Activated naive CD4-positive, alpha-beta T cell treated with anti-CD3 and anti-CD28 coated beads, Interleukin-2, amount 10 ng/mL, durations not matched to agents 7 days and 5 days (primary cell): Measurements from ENCODE around the gene CENPX.

Experiments
- CTCF ChIA-PET: fragments of 350-600 bp; sonication (Branson Sonifier 250); formaldehyde crosslinking; loops from one replicate; lab custom pipeline; 2021; ENCODE audit warnings: antibody characterized with exemption; lab: Charles Lee
- DNase-seq: peaks from one replicate; pipeline ENCODE4 v3.0.0-alpha.2; 2020
- H3K27ac Mint-ChIP-seq: one replicate; pipeline ENCODE4 v1.8.0; 2021; ENCODE audit warnings: mild to moderate bottlenecking, moderate library complexity, mixed read lengths
- H3K27me3 Mint-ChIP-seq: one replicate; pipeline ENCODE4 v1.8.0; 2021; ENCODE audit warnings: mild to moderate bottlenecking, mixed read lengths
- H3K36me3 Mint-ChIP-seq: one replicate; pipeline ENCODE4 v1.8.0; 2021; ENCODE audit warnings: mixed read lengths
- H3K4me1 Mint-ChIP-seq: one replicate; pipeline ENCODE4 v1.8.0; 2021; ENCODE audit warnings: mixed read lengths
- H3K4me3 Mint-ChIP-seq: one replicate; pipeline ENCODE4 v1.8.0; 2021; ENCODE audit warnings: mild to moderate bottlenecking, moderate library complexity, mixed read lengths
- H3K9me3 Mint-ChIP-seq: one replicate; pipeline ENCODE4 v1.8.0; 2021; ENCODE audit warnings: mixed read lengths

CENPX gene

DNA sequence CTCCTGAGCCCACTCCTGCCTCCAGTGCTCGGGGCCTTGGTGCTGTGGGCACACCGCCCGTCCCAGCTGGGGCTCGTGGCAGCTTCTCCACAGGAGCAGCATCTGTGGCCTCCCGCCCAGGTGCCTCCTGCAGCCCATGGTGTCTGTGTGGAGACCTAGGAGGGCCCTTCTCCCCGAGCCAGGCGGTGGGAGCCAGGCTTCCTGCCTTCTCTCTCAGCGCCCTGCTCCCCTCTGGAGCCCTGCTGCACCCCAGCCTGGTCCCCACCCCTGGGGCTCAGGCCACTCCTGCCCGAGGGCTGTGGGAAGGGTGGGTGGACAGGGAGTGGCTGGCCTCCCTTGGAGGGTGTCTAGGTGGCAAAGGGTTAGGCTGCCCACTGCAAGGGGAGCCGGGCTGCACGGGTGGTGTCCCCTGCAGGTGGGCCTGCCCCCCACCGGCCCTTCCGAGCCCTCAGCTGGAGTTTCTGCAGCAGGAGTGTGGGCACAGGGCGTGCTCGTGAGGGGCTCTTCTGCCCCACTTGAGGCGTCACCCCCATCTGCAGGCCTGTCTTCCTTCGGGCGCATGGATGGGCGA, 11.0 kb downstream of the CENPX start:
- CTCF ChIA-PET, result no interaction called here
- no peak for DNase-seq
- Mint-ChIP-seq H3K4me3 (no peak overlapping the region), H3K4me1 (no peaks in the 10 kb centered on the region), H3K27ac (no peak overlapping the region), H3K27me3 (no peaks in the 10 kb centered on the region), H3K9me3 (no peaks in the 10 kb centered on the region), H3K36me3 (no peaks in the 10 kb centered on the region)

DNA sequence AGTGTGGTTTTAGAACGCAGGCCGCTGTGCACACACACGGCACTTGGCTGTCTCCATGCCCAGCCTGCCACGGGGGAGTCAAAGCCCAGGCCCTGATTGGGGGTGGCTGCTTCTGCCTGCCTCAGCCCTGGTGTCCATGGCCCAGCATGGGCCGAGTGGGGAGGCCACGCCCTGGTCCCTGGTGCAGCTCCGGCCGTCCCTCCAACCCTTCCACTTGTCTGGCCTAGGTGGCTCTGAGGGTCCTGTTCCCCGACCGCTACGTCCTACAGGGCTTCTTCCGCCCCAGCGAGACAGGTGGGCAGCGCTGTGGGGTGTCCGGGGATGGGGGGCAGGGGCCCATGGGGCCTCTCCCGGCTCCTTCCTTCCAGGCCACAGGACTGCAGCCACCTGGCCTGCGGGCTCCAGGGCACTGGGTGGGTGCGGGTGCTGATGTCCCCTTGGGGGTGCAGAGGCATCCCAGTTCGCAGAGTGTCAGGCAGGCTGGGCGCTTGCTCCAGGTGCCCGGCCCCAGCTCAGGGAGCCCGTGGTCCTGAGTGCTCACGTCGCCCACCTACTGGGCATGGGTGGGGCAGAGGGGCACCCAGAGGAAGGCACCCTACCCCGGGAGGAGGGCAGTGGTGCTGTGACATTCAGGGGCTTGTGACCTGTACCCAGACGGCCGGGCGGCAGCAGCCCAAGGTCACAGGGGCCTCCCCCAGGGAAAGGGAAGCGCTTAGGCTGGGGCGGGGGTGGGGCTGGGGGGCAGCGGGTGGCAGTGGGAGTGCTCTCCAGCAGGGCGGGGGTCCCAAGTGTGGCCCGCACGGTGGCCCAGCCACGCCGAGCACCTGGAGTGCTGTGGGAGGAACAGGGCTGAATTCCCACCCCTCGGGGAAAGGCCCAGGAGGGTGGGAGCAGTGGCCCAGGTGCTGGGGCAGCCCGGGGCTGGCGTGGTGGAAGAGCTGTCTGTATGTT, 11.8 kb downstream of the CENPX start:
- no peak overlapping the region for H3K4me3 Mint-ChIP-seq
- H3K27ac Mint-ChIP-seq, result no peak overlapping the region
- CTCF ChIA-PET, result no interaction called here
- no peak for DNase-seq
- H3K27me3 Mint-ChIP-seq, result no peaks in the 10 kb centered on the region
- H3K4me1 Mint-ChIP-seq, result no peaks in the 10 kb centered on the region
- no peaks in the 10 kb centered on the region for H3K36me3 Mint-ChIP-seq
- no peaks in the 10 kb centered on the region for H3K9me3 Mint-ChIP-seq

DNA sequence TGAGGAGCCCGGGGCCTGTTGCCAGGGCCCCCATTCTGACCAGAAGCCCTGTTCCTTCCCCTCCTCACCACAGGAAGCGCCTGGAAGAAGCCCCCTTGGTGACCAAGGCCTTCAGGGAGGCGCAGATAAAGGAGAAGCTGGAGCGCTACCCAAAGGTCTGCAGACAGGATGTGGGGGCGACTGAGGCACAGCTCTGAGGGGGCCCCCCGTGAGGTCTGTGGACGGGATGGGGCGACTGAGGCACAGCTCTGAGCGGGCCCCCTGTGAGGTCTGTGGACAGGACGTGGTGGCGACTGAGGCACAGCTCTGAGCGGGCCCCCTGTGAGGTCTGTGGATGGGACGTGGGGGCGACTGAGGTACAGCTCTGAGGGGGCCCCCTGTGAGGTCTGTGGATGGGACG, 13.3 kb downstream of the CENPX start:
- DNase-seq, result no peak
- no peaks in the 10 kb centered on the region for H3K4me1 Mint-ChIP-seq
- no peaks in the 10 kb centered on the region for H3K27me3 Mint-ChIP-seq
- no peak overlapping the region for H3K27ac Mint-ChIP-seq
- CTCF ChIA-PET, result interaction anchor here (0.6 kb wide), 1 partner anchor 9 kb away, joined by 3 read pairs; no protein-coding TSS in a partner anchor
- no peaks in the 10 kb centered on the region for H3K9me3 Mint-ChIP-seq
- no peak overlapping the region for H3K4me3 Mint-ChIP-seq
- no peaks in the 10 kb centered on the region for H3K36me3 Mint-ChIP-seq

DNA sequence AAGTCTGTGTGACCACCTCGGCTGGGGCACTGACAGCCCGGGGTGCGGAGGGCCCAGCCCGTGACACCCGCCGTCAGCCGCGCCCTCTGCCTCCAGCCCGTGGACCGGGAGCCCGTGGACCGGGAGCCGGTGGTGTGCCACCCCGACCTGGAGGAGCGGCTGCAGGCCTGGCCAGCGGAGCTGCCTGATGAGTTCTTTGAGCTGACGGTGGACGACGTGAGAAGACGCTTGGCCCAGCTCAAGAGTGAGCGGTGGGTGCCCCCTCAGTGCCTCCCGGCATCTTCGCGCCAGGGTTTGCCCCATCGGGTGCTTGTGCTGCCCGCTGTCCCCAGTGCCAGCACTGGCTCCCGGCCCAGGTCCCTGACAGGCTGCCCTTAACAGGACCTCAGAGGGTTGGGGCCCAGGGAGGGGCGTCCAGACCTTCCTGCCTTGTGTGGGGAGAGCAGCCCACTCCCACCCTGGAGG, 13.7 kb downstream of the CENPX start:
- no peaks in the 10 kb centered on the region for H3K36me3 Mint-ChIP-seq
- H3K4me3 Mint-ChIP-seq, result no peak overlapping the region
- CTCF ChIA-PET, result interaction anchor here (0.8 kb wide), 1 partner anchor 11 kb away, joined by 3 read pairs; no protein-coding TSS in a partner anchor
- no peaks in the 10 kb centered on the region for H3K9me3 Mint-ChIP-seq
- DNase-seq, result no peak
- no peaks in the 10 kb centered on the region for H3K4me1 Mint-ChIP-seq
- H3K27ac Mint-ChIP-seq, result no peak overlapping the region
- H3K27me3 Mint-ChIP-seq, result no peaks in the 10 kb centered on the region

DNA sequence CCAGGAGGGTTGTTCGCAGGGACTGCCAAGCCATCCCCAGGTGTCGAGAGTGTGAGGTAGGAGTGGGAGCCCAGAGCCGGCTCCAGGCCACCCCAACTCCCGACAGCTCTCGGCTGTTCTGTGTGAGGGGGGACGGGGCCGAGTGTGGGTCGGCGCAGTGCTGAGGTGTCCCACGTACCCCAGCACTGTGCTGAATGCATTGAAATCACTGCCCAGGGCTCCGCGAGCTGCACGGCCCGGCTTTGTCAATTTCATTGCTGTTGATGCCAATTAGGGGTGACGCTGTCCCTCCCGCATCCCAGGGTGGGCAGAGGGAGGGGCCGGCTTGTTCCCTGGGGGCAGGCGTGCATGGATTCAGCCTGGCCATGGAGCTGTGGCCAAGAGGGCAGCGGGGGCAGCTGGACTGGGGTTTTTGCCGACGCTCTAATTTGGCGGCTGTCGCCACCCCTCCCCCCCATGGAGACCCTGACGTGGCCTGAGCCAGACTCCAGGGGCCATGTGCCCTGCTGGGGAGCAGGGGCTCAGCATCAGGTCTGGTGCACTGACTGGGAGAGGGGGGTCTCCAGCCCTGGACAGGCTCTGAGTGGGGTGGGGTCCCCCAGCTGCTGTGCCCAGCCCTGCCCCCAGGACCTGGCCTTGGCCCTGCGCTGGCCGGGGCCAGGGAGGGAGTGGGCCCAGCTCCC, 14.3 kb downstream of the CENPX start:
- Mint-ChIP-seq H3K36me3 (no peaks in the 10 kb centered on the region), H3K4me1 (no peaks in the 10 kb centered on the region), H3K9me3 (no peaks in the 10 kb centered on the region), H3K27me3 (no peaks in the 10 kb centered on the region), H3K27ac (no peak overlapping the region), H3K4me3 (no peak overlapping the region)
- DNase-seq, result no peak
- CTCF ChIA-PET, result interaction anchor here (0.8 kb wide), 1 partner anchor 11 kb away, joined by 3 read pairs; no protein-coding TSS in a partner anchor

DNA sequence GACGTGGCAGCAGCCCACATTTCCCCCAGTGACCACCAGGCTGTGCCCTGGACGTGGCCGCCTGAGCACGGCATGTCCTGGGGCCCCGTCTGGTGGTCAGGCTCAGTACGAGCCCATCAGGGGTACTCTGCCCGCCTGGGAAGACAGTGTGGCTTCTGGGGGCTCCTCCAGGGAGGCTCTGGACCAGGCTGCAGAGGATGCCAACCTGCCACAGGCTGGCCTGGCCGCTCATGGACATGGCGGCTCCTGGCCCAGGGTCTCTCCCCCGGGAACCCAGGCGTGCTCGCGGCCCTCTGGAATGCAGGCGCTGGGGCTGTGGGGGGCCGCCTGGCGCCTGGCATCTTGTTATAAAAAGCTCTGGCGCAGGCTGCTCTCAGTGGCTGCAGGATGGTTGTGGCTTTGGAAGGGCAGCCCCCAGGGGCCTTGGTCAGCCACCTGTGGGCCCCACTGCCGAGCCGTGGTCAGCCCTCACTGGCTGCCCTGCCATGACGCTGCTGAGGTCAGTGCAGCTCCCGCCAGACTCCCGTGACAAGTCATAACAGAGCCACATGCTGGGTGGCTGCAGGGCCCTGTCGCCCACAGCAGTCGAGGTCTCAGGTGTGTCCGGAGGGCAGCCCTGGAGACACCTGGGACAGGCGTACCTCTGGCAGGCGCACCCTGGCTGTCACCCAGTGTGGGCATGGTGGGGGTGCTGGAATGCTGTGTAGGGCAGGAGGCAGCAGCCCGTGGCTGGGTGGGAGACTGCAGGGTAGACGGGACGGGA, 15.0 kb downstream of the CENPX start:
- CTCF ChIA-PET, result interaction anchor here (0.8 kb wide), 1 partner anchor 12 kb away, joined by 3 read pairs; no protein-coding TSS in a partner anchor
- Mint-ChIP-seq H3K27ac (no peak overlapping the region), H3K4me1 (no peaks in the 10 kb centered on the region), H3K27me3 (no peaks in the 10 kb centered on the region), H3K9me3 (no peaks in the 10 kb centered on the region), H3K36me3 (no peaks in the 10 kb centered on the region), H3K4me3 (no peak overlapping the region)
- DNase-seq, result no peak

DNA sequence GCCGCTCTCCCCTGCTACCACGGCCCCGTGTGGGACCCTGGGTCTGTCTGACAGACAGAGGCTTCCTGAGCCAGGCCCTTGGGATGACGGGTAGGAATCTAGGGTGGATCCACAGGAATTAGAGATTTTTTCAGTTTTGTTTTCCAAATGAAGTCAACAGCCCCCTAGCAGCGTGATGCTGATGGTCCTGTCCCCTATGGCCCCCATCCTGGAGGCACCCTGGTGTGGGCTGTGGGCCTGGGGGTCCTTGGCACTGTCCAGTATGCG, 15.5 kb downstream of the CENPX start:
- Mint-ChIP-seq H3K27ac (no peak overlapping the region), H3K4me3 (no peak overlapping the region), H3K4me1 (no peaks in the 10 kb centered on the region), H3K9me3 (no peaks in the 10 kb centered on the region), H3K36me3 (no peaks in the 10 kb centered on the region), H3K27me3 (no peaks in the 10 kb centered on the region)
- CTCF ChIA-PET, result no interaction called here
- no peak for DNase-seq

DNA sequence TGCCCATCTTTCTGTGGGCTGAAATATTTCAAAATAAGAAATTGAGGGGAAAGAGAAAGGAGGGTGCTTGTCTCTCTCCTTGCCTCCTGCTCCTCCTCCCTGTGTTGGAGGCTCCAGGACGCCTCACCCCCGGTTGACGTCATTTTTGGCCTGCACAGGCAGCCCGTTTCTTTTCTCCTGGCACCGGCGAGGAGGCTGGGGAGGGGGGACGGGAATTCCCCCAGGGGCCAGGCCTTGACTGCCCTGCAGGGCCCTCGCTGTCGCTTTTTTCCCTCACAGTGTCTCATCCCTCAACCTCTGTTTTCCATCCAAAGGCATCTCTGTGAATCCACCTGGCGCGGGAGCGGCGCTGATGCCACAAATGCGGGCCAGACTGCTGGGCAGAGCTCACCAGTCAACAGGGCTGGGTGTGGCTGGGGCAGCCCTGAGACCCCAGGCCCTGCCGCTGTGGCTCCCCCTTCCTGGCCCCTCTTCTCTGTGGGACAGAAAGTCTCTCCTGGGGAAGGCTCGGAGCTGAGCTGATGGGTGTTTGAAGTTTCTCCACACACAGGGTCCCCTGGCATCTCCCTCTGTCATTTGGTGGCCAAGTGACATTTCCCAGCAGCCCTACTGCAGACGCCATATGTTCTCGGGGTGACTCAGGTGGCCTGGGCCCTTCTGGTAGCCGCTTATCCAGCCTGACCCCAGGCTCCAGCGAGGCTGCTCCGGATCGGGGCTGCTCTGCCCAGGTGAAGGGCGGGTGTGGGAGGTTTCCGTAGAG, 16.0 kb downstream of the CENPX start:
- H3K36me3 Mint-ChIP-seq, result no peaks in the 10 kb centered on the region
- H3K4me3 Mint-ChIP-seq, result no peak overlapping the region

DNA sequence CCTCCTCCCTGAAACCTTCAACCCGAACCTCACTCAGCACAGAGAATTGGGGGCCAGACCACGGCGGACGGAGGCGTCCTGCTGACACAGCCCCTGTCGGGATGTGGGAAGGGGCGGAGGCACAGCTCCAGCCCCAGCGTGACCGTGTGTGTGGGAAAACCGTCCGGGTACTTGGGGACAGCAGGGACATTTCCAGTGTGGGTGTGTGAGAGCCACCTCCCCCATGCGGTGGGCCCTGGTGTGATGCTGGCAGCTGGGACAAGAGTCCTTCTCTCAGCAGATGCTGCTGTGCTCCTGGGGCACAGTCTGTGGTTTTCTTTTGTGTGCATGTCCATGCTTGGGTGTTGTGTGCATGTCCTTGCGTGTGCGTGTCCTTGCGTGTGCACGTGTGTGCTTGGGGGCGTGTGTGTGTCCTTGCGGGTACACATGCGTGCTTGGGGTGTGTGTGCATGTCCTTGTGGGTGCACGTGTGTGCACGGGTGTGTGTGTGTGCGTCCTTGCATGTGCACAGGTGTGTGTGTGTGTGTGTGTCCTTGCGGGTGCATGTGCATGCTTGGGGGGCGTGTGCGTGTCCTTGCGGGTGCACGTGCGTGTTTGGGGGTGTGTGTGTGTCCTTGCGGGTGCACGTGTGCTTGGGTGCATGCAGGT, 16.9 kb downstream of the CENPX start:
- CTCF ChIA-PET, result no interaction called here
- H3K4me1 Mint-ChIP-seq, result no peaks in the 10 kb centered on the region
- H3K9me3 Mint-ChIP-seq, result no peaks in the 10 kb centered on the region
- no peaks in the 10 kb centered on the region for H3K27me3 Mint-ChIP-seq
- H3K36me3 Mint-ChIP-seq, result no peaks in the 10 kb centered on the region
- DNase-seq, result no peak
- no peak overlapping the region for H3K4me3 Mint-ChIP-seq
- no peak overlapping the region for H3K27ac Mint-ChIP-seq

More for the DNA sequence above, 16.0 kb downstream of the CENPX start:
- H3K27ac Mint-ChIP-seq, result no peak overlapping the region
- H3K27me3 Mint-ChIP-seq, result no peaks in the 10 kb centered on the region
- no peaks in the 10 kb centered on the region for H3K4me1 Mint-ChIP-seq
- no peaks in the 10 kb centered on the region for H3K9me3 Mint-ChIP-seq
- CTCF ChIA-PET, result no interaction called here
- no peak for DNase-seq

DNA sequence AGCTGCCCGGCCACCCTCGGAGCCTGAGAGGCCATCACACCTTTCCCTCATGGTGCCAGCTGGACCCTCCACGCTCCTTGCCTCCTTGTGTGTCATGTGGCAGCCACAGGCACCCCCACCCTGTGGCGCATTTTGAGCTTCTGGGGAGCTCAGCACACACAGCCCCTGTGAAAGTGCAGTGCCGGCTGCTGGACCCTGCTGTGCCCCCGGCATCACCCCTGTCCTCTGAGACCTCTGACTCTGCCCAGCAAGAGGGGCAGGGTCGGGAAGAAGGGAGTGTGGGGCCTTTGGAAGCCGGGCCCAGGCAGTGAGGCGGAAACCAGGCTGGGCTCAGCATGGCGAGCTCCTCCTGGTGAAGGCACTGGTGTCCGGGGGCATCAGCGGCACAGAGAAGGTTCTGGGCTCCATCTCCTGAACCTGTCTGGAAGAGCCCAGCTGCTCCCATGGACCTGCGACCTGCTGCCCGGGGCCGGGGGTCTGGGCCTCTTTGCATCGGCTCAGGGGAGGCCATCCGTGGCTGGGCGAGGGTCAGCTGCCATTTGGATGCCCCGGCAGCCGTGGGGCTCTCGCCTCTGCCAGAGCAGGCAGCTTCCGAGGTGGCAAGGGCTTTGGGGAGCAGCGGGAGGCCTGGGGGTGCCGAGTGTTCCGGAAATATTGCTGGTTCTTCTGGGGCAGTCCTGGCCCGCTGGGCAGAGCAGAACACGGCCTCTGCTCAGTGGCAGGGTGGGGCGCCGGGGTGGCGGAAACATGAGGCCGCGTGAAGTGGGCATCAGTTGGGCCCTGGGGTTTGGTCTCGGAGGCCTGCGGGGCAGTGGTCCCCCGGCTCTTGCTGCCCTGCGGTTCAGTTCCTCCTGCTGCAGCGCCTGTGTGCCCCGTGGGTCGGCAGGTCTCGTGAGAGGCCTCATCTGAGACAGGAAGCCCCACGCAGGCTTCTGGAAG, 17.9 kb downstream of the CENPX start:
- no peaks in the 10 kb centered on the region for H3K9me3 Mint-ChIP-seq
- CTCF ChIA-PET, result no interaction called here
- H3K27me3 Mint-ChIP-seq, result no peaks in the 10 kb centered on the region

DNA sequence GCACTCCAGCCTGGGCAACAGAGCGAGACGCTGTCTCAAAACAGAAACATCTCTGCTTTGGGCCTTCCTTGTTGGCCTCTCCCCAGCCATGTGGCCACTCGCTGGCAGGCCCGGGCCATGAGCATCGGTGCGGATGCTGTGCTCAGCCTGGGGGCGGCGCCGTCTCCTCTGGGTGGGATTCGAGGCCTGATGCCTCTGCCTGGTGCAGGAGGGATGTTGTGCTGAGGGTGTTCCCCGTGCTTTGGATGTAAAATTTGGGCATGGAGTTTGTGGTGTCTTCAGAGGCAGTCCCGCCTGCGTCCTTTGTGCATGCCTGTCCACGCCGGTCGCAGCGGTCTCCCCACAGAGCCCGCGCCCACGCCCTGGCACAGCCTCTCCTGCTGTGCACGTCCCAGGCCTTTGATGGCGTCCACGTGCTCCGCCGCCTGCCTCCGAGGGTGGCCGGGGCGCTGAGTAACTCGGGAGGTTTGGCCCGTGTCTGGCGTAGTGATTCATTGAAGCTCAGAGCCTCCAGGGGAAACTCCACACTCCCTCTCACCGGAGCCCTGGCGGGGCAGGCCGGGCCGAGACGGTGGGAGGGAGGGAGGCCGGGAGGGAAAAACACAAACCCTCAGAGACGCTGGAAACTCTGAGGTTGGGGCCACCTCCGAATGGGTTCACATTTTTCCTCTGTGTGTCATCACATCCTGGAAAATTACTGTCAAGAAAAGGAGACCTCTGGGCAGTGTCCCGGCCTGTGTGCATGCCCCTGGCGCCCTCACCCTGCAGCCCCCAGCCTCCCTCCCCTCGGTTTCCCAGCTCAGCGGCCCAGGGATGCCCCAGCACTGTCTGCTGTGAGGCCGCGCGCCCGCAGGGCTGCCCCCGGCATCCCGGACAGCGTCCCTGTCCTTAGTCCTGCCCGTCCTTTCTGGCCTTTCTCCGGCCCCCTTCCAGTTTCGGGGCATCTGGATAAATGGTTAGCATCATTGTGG, 19.0 kb downstream of the CENPX start:
- no peaks in the 10 kb centered on the region for H3K36me3 Mint-ChIP-seq
- H3K27ac Mint-ChIP-seq, result no peak overlapping the region
- CTCF ChIA-PET, result no interaction called here
- no peak for DNase-seq
- H3K9me3 Mint-ChIP-seq, result no peaks in the 10 kb centered on the region
- no peaks in the 10 kb centered on the region for H3K27me3 Mint-ChIP-seq
- no peaks in the 10 kb centered on the region for H3K4me1 Mint-ChIP-seq
- no peak overlapping the region for H3K4me3 Mint-ChIP-seq

More for the DNA sequence above, 17.9 kb downstream of the CENPX start:
- no peak overlapping the region for H3K4me3 Mint-ChIP-seq
- H3K36me3 Mint-ChIP-seq, result no peaks in the 10 kb centered on the region
- no peak for DNase-seq
- no peaks in the 10 kb centered on the region for H3K4me1 Mint-ChIP-seq
- H3K27ac Mint-ChIP-seq, result no peak overlapping the region
